CD14-positive monocyte (primary cell): Measurements from ENCODE around the gene RASSF4. TPM values are rescaled to one million over a fixed set of nuclear protein-coding genes. Genes with fewer than 3 reads are reported as not detected.
A peak's percentile ranks its signal among the peaks of the same experiment; 100 is the strongest.

Experiments
- DNase-seq, 3 donors: peaks; one replicate each; pipeline ENCODE4 v3.0.0-alpha.2; 2011 to 2022
- H2AFZ ChIP-seq: 2 replicates; pipeline ENCODE4 v1.6.0; 2012; ENCODE audit warnings: mild to moderate bottlenecking, low read depth, low read length, inconsistent platforms; ENCODE audit not compliant: insufficient read depth, poor library complexity, severe bottlenecking
- H3K27ac ChIP-seq, 2 donors: 1 replicate in 1 of 2; 2 replicates in 1 of 2; pipeline ENCODE4 v1.5.1; 2012 to 2013; ENCODE audit warnings: low read length in 2 of 2, control low read depth in 1 of 2, inconsistent platforms in 1 of 2, low read depth in 1 of 2, mild to moderate bottlenecking in 1 of 2
- H3K27me3 ChIP-seq, 2 donors: one replicate each; pipeline versions ENCODE4 v1.6.0 to v1.6.1; 2011 to 2013; ENCODE audit warnings: low read length in 2 of 2; ENCODE audit not compliant: control insufficient read depth in 2 of 2, insufficient read depth in 2 of 2
- H3K36me3 ChIP-seq, 2 donors: replicated peaks in 1 of 2; 1 replicate in 1 of 2; 2 replicates in 1 of 2; pipeline versions ENCODE4 v1.5.1 to v1.6.1; 2012 to 2013; ENCODE audit warnings: low read length in 2 of 2, control low read depth in 1 of 2, inconsistent platforms in 1 of 2, mild to moderate bottlenecking in 1 of 2; ENCODE audit not compliant: insufficient read depth in 2 of 2, control insufficient read depth in 1 of 2
- H3K4me1 ChIP-seq, 2 donors: 1 replicate in 1 of 2; 2 replicates in 1 of 2; pipeline versions ENCODE4 v1.5.1 to v1.6.1; 2012 to 2013; ENCODE audit warnings: low read length in 2 of 2, control low read depth in 1 of 2, inconsistent platforms in 1 of 2, mild to moderate bottlenecking in 1 of 2, moderate library complexity in 1 of 2; ENCODE audit not compliant: insufficient read depth in 2 of 2, control insufficient read depth in 1 of 2
- H3K4me2 ChIP-seq: replicated peaks from 2 replicates; pipeline ENCODE3; 2012; ENCODE audit warnings: low read length, moderate library complexity, mild to moderate bottlenecking; ENCODE audit not compliant: poor library complexity, severe bottlenecking; ENCODE audit errors: extremely low read depth
- H3K4me3 ChIP-seq, 3 experiments: fragments of 200-600 bp in 1 of 3; sonication (generic) in 1 of 3; replicated peaks in 1 of 3; 1 replicate in 2 of 3; 2 replicates in 1 of 3; pipeline ENCODE4 v1.5.1; 2011 to 2013; ENCODE audit warnings: low read length in 3 of 3, mild to moderate bottlenecking in 3 of 3, control low read depth in 2 of 3, low read depth in 2 of 3, inconsistent platforms in 1 of 3, moderate library complexity in 1 of 3
- H3K79me2 ChIP-seq: 2 replicates; pipeline ENCODE4 v1.6.0; 2012; ENCODE audit warnings: mild to moderate bottlenecking, control low read depth, inconsistent platforms, low read length, moderate library complexity; ENCODE audit not compliant: insufficient read depth
- H3K9ac ChIP-seq: 2 replicates; pipeline ENCODE4 v1.6.0; 2017; ENCODE audit warnings: low read length, mild to moderate bottlenecking; ENCODE audit not compliant: insufficient read depth, poor library complexity, severe bottlenecking
- H3K9me3 ChIP-seq, 2 donors: replicated peaks in 1 of 2; 1 replicate in 1 of 2; 2 replicates in 1 of 2; pipeline versions ENCODE4 v1.5.1 to v1.6.1; 2012 to 2013; ENCODE audit warnings: low read length in 2 of 2, control low read depth in 1 of 2; ENCODE audit not compliant: control insufficient read depth in 1 of 2, insufficient read depth in 1 of 2
- H4K20me1 ChIP-seq: 2 replicates; pipeline ENCODE4 v1.6.0; 2012; ENCODE audit warnings: mild to moderate bottlenecking, low read length, control low read depth, moderate library complexity; ENCODE audit not compliant: insufficient read depth
- H3K27ac Mint-ChIP-seq, 7 donors: one replicate each; pipeline ENCODE4 v1.8.0; 2020; ENCODE audit warnings: mild to moderate bottlenecking in 7 of 7, mixed read lengths in 7 of 7, moderate library complexity in 6 of 7, inconsistent platforms in 2 of 7
- H3K27me3 Mint-ChIP-seq, 3 donors: one replicate each; pipeline ENCODE4 v1.8.0; 2021 to 2022; ENCODE audit warnings: low read depth in 3 of 3, mild to moderate bottlenecking in 3 of 3, mixed read lengths in 3 of 3, moderate library complexity in 3 of 3, inconsistent platforms in 1 of 3
- H3K36me3 Mint-ChIP-seq, 2 donors: one replicate each; pipeline ENCODE4 v1.8.0; 2020; ENCODE audit warnings: mixed read lengths in 2 of 2, inconsistent platforms in 1 of 2, mild to moderate bottlenecking in 1 of 2
- H3K4me1 Mint-ChIP-seq: one replicate; pipeline ENCODE4 v1.8.0; 2020; ENCODE audit warnings: mild to moderate bottlenecking, mixed read lengths
- H3K4me3 Mint-ChIP-seq, 2 donors: one replicate each; pipeline ENCODE4 v1.8.0; 2020; ENCODE audit warnings: mild to moderate bottlenecking in 2 of 2, mixed read lengths in 2 of 2, moderate library complexity in 1 of 2
- H3K9me3 Mint-ChIP-seq, 7 donors: one replicate each; pipeline ENCODE4 v1.8.0; 2020 to 2022; ENCODE audit warnings: mixed read lengths in 7 of 7, mild to moderate bottlenecking in 6 of 7, moderate library complexity in 6 of 7, inconsistent platforms in 2 of 7
- WGBS: methylation state at CpG from one replicate; pipeline ENCODE4 v1.1.5; 2013; ENCODE audit warnings: missing lambda C conversion rate; ENCODE audit not compliant: insufficient coverage; 5-methylcytosine and 5-hydroxymethylcytosine counted together
- intact Hi-C, 2 donors: fragments of 100-400 bp; cut with micrococcal nuclease; formaldehyde crosslinking; loops; one replicate each; pipeline versions ENCODE4 v1.15.0 to v1.15.1; 2023
- polyA plus RNA-seq, 3 donors: library from polyadenylated mRNA; depleted of rRNA in 1 of 3; unstranded in 2 of 3; stranded (reverse) in 1 of 3; fragments of 300-500 nt in 2 of 3; fragments of >200 nt in 1 of 3; fragmentation: Illumina TruSeq in 2 of 3; gene quantifications; 1 replicate in 2 of 3; 2 replicates in 1 of 3; pipeline ENCODE4 v1.2.3, GENCODE V29; 2012 to 2021
- TF ChIP-seq, protein P1 (sequence below): fragments of 200-600 bp; IDR thresholded peaks from one replicate; pipeline ENCODE4 v1.8.0; 2022; ENCODE audit warnings: antibody characterized with exemption, mild to moderate bottlenecking

Gene RASSF4
- polyA plus RNA-seq, 3 donors = 117 to 290 (median 120) TPM

DNA sequence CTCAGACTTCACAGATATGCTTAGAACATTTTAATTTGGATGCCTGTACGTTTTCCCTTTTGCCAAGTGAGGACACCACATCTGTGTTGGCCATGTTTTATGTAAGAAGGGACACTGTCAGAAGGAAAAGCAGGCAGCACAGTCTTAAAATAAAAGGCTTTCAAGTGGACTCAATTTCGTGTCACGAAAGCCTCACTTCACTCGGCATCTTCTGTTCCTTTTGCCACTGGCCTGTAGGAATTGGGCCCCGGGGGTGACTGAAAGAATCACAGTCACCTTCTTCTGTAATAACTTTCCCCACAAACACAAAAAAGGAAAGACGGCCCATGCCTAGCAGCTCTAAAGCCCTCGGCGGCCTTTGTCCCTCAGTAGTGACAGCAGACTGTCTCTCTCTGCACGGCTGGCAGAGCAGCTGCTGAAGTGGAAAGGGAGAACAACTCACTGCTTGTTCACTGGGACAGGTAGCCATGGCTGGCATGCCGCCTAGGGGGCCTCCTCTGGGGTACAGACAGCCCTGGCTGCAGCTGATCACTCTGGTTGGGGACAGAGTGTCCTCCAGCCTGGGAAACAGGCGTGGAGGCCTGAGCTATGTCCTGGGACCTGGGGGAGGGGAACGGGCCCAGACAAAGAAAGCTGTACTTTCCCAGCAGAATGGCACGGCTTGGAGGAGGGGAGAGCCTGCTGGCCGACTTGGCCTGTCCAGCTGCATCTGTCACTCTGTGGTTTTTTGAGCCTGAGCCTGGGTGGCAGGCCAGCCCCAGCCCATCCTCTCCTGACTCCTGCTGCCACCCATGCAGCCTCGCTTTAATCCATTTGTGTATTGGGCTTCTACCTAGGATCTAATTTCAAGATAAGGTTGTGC, 4.4 kb downstream of the RASSF4 start:
- TF ChIP-seq, protein P1, sequence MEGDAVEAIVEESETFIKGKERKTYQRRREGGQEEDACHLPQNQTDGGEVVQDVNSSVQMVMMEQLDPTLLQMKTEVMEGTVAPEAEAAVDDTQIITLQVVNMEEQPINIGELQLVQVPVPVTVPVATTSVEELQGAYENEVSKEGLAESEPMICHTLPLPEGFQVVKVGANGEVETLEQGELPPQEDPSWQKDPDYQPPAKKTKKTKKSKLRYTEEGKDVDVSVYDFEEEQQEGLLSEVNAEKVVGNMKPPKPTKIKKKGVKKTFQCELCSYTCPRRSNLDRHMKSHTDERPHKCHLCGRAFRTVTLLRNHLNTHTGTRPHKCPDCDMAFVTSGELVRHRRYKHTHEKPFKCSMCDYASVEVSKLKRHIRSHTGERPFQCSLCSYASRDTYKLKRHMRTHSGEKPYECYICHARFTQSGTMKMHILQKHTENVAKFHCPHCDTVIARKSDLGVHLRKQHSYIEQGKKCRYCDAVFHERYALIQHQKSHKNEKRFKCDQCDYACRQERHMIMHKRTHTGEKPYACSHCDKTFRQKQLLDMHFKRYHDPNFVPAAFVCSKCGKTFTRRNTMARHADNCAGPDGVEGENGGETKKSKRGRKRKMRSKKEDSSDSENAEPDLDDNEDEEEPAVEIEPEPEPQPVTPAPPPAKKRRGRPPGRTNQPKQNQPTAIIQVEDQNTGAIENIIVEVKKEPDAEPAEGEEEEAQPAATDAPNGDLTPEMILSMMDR = no peak
- peak overlapping the region; percentile 59 for H3K9ac ChIP-seq
- peaks cover 67% of the 10 kb centered on the region for H4K20me1 ChIP-seq
- peak overlapping the region; percentile 61 to 81 for H3K27ac ChIP-seq
- peak overlapping the region in 2 of 3 experiments; percentile 91 to 96 for H3K4me3 ChIP-seq
- H3K9me3 ChIP-seq = no peaks in the 10 kb centered on the region
- intact Hi-C loops = loop anchor here in 1 of 2 donors (2.0 to 10.0 kb wide), 3 partner anchors 17 to 1061 kb away; partner anchors contain the start of gene ALOX5
- H3K27me3 ChIP-seq = no peaks in the 10 kb centered on the region
- Mint-ChIP-seq H3K27ac (peak overlapping the region; percentile 83 to 98 (median 95)), H3K36me3 (peaks cover 28 to 46% of the 10 kb centered on the region in 2 donors), H3K27me3 (no peaks in the 10 kb centered on the region), H3K4me1 (peaks cover 90% of the 10 kb centered on the region), H3K4me3 (peak overlapping the region; percentile 61 to 99), H3K9me3 (no peaks in the 10 kb centered on the region)
- DNase-seq = peak in 1 of 3 donors; percentile 68
- peak overlapping the region; percentile 99 for H3K4me2 ChIP-seq
- H3K79me2 ChIP-seq = peaks cover 85% of the 10 kb centered on the region
- no peak overlapping the region for H2AFZ ChIP-seq
- peaks cover 91 to 96% of the 10 kb centered on the region in 2 donors for H3K4me1 ChIP-seq
- WGBS = 51% methylated on average over 9 of the region's 15 CpGs
- H3K36me3 ChIP-seq = peaks cover 3 to 9% of the 10 kb centered on the region in 2 donors

DNA sequence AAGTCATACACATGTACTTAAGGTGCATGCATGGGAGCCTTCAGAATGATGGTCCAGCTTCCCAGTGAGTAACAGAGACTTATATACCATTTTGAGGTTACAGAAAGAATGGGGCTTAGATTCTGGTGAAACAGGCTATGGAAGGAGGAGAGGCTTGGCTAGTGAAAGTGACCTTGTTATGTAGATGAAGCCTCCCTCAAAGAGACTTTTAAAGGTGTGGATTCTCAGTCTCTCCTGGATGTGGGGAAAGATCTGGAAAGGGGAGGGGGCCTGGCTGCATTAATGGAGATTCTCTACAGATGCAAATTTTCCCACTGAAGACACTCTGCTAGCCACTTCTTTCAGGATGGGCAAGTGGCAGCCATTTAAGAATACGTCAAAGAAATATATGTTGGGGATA, 5.5 kb downstream of the RASSF4 start:
- peaks cover 10 to 15% of the 10 kb centered on the region in 2 donors for H3K36me3 ChIP-seq
- peak overlapping the region; percentile 59 for H3K9ac ChIP-seq
- WGBS = no CpG with 5 or more reads among the region's 1 CpG
- peaks cover 86% of the 10 kb centered on the region for H3K79me2 ChIP-seq
- H3K4me2 ChIP-seq = peak overlapping the region; percentile 99
- H3K4me3 Mint-ChIP-seq = peak overlapping the region in 1 of 2 donors; percentile 63
- no peaks in the 10 kb centered on the region for H3K9me3 Mint-ChIP-seq
- no peak for DNase-seq
- H4K20me1 ChIP-seq = peaks cover 61% of the 10 kb centered on the region
- TF ChIP-seq, protein P1 = no peak
- peak overlapping the region; percentile 73 to 81 for H3K27ac ChIP-seq
- intact Hi-C loops = loop anchor here in 1 of 2 donors (10.0 kb wide), 2 partner anchors 410 to 1060 kb away; partner anchors contain the start of gene ALOX5
- no peaks in the 10 kb centered on the region for H3K27me3 Mint-ChIP-seq
- H3K27ac Mint-ChIP-seq = peak overlapping the region; percentile 83 to 98 (median 95)
- peaks cover 99% of the 10 kb centered on the region for H3K4me1 Mint-ChIP-seq
- H3K27me3 ChIP-seq = no peaks in the 10 kb centered on the region
- H3K9me3 ChIP-seq = no peaks in the 10 kb centered on the region
- H3K36me3 Mint-ChIP-seq = peaks cover 36 to 57% of the 10 kb centered on the region in 2 donors
- peak overlapping the region in 1 of 3 experiments; percentile 96 for H3K4me3 ChIP-seq
- H2AFZ ChIP-seq = no peak overlapping the region
- peaks cover 99 to 100% of the 10 kb centered on the region in 2 donors for H3K4me1 ChIP-seq
